Hematopoietic multipotent progenitor cell treated with erythropoietin and hydrocortisone succinate and interleukin-3 and kit ligand, for 15 days (in vitro differentiated cells): Measurements from ENCODE around the gene IL26.

Source experiments
- DNase-seq: peaks from one replicate; pipeline ENCODE4 v3.0.0-alpha.2; 2015; ENCODE audit warnings: low spot score

IL26 gene

GRCh38 chr12:68225576-68226476, at the start of gene IL26:
IL26 (minus strand) TSS chr12:68225810; CDS start chr12:68225756, 54 bp downstream.
- no peak for DNase-seq

DNA sequence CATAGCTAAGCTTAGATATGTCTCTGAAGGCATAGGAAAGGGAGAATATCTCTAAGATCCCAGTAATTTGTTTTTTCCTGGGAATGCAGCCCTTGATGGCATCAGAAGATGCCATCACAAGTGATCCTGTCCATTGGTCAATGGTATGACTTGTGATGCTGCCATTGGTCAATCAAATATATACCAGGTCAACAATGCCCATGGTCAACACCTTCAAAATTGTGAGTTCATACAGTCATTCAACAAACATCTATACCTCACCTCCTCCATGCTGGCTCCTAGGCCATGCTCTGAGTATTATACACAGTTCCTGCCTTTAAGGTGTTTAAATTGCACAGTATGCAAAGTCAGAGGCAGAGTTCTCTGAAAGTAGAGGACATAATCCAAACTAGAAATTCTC, 47.1 kb upstream of the IL26 start:
- DNase-seq: no peak

DNA sequence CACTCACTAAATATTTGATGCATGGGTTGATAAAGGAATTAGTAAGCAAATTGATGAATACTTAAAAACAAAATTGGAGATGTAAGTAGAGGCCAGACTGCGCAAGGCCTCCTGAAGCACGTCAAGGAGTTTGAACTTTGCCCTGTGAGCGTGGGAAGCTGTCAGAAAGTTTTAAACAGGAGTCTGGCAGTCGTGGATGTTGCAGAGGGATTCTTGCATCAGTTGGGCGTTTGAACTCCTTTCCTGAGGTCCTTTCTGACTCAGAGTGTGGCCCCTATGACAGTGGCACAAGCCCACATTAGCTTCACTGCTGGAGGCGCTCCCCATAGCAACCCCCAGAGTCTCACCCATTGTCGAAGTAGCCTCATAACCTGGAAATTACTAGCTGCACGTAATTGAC, 45.7 kb upstream of the IL26 start:
- DNase-seq: no peak

DNA sequence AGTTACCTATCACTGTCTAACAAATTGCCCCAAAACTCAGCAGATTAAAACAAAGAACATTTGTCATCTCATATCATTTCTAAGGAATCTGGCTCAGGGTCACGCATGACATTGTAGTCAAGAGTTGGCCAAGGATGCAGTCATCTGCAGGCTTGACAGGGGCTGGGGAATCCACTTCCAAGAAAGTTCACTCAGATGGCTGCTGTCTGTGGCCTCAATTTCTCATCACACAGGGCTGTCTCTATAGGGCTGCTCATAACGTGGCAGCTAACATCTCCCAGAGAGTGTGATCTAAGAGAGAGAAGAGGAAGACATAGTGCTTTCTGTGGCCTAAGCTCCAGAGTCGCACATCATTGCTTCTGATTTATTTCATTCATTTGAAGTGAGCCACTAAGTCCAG, 44.7 kb upstream of the IL26 start:
- no peak for DNase-seq

- no peak for DNase-seq
Observed at GRCh38 chr12:68269779-68270178, 44.2 kb upstream of the IL26 start.

- DNase-seq: no peak
Observed at GRCh38 chr12:68268967-68269366, 43.4 kb upstream of the IL26 start.

DNA sequence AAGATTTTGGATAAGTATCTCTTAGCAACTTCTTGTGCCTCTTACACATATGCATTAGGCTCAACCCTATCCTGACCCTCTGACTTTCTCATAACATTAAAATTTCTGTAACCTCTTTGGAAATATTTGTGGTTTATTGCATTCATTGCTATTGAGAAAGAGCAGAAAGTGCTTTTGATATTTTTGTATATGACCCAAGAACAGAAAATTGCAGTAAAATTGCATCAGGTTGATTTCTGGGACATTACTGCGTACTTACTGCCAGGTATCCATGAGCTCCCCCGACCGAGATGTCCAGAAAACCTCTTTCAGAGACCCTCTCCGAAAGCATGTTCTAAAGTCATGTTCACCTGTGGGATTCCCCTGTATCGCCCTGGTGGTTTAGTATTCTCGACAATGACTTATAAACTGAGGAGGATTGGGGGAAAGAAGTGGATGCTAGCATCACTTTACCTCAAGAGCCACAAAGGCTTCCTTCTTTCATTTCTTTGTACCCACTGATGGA, 42.3 kb upstream of the IL26 start:
- no peak for DNase-seq

DNA sequence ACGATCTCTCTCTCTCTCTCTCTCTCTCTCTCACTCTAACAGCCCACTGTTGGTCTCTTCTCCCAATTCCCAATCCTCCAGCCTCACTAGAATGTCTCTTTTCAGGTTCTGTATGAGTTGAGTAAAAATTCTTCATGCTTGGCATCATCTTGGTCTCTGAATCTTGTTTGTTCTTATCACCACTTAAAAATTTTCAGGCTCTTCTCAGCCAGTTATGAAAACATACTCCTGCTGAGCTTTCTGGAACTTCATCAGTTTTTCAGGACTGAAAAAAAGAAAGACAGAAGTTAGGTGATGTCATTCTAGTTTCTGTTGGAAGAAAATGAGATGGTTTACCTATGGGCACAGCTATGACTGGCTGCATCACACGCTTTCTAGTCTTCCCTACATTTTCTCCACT, 39.2 kb upstream of the IL26 start:
- DNase-seq: no peak

DNA sequence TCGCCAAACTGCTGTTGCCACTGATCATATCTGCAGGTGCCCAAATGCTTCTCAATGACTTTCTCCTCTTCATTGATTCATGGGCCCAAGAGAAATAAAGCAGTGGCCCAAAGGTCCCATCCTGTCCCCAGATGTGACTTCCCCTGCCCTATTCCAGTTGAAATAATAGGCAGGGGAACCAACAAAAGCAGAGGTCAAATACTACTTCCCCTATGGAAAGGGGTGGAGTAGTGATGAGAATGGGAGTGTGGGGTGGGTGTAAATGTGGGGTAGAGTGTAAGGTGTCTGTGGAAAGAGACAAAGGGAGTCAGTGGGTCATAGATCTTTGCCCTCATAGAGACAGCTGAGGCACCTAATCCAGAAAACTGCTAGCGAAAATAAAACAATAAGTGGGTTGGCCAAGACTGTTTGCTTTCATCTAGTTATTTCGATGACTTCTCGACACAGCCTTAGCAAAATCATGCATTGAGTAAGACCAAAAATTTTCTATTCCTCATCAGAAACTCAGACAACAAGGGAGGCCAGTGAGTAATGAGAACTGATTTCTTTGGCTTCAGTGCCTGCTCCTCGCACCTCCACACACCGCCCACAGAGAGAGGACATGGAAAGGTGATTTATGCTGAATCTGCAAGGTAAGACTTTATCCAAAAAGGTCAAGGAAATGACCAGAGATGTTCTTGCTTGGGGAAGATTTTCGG, 38.7 kb upstream of the IL26 start:
- no peak for DNase-seq

- no peak for DNase-seq
Observed at GRCh38 chr12:68263366-68263765, 37.8 kb upstream of the IL26 start.

DNA sequence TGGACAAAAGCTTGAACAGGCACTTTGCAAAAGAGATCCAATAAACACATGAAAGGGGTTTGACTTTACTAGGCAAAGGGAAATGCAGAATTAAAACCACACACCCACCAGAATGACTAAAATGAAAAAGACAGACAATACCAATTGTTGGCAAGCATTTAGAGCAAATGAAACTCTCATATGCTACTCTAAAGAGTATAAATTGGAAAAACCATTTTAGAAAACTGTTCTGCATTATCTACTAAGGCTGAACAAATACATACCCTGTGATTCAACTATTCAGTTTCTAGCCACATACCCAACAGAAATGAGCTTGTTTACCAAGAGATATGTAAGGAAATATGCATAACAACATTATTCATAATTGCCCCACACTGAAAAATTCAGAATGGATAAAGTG, 36.3 kb upstream of the IL26 start:
- no peak for DNase-seq

DNA sequence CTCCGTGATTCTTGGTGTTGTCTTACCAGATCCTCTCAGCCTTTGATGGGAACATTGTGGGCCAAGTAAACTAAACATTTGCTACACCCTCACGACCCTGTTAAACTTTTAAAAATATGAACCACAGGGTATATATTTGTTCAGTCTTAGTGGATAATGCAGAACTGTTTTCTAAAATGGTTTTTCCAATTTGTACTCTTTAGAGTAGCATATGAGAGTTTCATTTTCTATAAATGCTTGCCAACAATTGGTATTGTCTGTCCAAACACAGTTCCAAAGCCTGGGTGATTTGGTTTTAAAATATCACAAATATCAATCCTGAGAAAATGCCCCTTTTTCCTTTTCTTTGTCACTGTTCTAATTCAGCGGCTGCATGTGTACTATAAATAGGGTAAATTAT, 34.5 kb upstream of the IL26 start:
- DNase-seq: no peak

DNA sequence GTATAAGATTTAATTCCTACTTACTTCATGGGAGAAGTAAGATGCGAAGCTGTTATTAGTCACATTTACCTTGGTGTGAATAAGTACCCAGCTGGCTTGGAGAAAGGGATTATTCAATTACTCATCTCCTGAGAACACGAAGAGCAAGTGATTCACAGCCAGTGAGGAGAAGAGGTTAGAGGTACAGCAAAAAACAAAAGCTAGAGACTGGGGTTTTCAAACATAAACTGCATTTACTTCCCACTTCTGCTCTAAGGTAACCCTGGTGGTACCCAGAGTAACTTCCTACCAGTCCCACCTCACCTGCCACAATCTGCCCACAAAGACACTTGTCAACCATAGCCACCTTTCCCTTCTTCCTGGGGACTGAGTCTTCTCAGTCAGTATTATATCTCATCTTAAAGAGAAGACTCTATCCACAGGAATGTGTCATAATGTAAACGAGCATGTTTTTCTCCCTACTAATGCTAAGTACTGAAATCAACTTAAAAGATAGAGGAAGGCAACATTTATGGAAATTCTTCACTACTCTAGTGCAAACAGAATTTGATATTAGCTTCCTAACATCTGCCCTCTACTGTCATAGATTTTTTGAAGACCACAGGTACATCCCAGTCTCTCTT, 33.8 kb upstream of the IL26 start:
- no peak for DNase-seq

DNA sequence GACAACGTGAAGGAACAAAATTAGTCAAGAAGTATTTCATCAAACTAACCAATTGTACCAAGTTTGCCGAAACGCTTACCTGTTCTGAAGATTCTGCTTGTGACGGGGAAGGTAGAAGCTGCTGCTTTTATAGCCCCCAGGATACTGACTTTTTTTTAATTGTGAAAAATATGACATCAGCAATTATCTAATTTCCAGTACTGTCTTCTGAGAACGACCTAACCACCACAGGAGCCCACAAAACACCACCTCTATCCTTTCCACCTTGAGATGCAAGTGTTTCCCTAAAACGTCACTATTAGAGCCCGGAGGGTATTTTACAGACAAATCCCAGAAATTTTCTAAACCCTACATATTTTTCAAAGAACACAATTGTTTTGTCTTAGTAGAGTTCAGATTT, 27.9 kb upstream of the IL26 start, which contains the start of gene IL22:
TSS of gene IL22 (minus strand) at position 101 of the 400 bp plus-strand sequence. CDS start 156 bp downstream, outside the sequence.
- no peak for DNase-seq

DNA sequence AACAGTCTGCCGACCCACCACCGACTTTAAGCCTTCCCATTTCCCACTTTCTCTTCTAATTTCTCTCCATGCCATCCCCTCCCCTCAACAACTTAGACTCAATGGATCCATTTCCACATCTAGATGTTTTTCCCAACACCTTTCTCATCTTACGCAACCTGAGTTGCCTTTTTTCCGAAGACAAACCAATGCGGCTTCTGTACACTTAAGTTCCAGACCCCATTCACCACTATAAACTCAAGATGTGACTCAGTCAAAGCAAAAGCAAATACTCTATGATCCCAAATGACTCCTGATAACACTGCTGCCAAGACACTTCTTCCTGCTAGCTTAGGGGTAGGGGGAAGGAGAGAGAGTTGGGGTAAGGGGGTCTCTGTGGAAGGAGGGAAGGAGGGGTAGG, 26.5 kb upstream of the IL26 start:
- DNase-seq: no peak

GRCh38 chr12:68250454-68250853, 24.8 kb upstream of the IL26 start:
- no peak for DNase-seq

DNA sequence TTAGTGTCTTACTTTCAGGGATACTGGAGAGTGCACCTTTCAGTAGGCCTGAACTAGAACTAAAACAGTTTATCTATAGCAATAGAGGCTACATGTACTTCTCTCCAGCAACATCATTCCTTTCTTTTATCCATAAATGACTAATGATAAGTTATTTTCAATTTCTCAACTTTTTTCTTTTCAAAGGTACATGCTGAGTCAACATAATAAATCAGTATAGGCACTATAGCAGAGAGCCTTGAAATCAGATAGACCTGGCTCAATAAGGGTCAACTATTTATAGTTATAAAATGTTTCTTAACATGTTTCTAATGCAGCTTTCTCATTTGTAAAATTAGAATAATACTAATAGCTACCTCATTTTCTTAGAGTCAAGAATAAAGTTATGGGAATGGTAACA, 22.2 kb upstream of the IL26 start:
- DNase-seq: no peak

DNA sequence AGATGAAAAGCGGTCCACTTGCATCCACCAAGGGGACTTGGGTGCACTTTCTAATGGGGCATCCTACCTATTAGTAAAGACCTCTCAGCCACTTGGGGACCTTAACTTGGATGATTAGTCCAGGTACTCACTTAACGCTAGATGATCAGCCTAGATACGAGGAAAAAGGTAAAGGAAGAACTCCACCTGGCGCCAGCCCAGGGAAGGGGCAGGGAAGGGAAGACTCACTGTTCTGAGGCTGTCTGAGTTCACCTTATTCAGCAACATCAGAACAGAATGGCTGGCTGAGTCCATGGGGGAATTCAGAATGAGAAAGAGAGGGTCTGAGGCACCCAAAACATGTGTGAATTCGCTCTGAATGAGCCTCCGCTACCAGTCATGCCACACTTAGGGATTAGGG, 20.7 kb upstream of the IL26 start:
- DNase-seq: no peak

DNA sequence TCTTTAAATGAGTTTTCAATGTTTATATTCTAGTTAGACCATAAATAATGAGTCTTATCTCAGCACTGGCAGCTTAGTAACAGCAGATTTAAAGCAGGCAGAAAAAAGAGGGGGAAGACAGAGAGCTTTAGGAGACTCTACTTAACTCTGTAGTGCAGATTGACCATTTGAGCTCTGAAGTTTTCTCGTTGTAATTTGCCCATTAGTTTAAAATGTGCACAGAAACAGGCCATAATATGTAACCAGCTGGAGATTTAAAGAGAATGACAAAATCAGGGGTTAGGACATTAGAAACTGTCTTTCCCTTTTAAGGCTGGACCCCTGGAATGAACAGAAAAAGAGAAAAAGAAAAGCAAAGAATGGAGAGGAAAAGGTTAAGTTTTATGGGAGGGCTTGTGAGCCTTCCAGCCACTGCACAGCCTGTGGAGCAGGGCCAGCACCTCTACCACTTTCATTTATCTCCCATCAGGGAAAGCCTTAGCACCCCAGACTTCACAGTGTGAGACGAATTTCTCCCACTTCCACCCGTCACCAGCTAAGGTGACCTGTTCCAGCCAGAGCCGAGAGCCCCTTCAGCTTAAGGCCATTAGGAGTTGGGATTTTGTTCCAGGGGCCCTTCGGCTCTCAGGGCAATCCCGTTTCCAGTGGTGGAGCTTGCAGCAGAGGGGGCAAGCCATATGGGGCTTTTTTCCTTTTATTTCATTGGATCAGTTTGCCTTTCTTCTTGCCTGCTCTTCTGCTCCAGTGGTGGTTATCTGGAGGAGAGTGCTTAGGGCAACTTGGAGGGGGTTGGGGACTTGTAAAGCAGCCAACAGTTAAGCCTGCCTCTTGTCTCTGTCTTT, 19.8 kb upstream of the IL26 start:
- no peak for DNase-seq

GRCh38 chr12:68242777-68243176, 17.2 kb upstream of the IL26 start:
- DNase-seq: no peak

DNA sequence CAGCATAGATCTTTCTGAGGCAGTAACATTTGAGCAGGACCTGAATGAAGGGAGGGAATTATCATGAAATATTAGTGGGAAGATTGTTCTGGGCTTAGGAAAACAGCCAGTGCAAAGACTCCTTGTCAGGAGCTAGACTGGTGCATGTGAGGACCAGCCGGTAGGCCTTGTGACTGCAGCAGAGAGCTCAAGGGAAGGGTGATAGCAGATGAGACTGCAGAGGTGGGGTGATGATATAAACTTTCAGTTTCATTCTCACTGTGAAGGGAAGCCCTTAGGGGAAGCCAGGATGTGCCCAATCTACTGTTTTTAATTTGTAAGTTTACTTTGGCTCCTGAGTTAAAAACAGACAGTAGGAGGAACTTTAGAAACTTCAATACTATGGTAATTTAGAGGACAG, 15.4 kb upstream of the IL26 start:
- peak; percentile 42 for DNase-seq

- DNase-seq: peak; percentile 5
Observed at GRCh38 chr12:68240079-68240478, 14.5 kb upstream of the IL26 start.
